ENCODE results near the gene ABCC1.
"Not testable (repeated sequence)": the region's sequence is repeated elsewhere in the genome, so short reads cannot be mapped to it uniquely, and the experiment has no call there.

The ABCC1 gene

GRCh38 chr16:16158741-16159374 lies 209.4 kb downstream of the ABCC1 start:
- DNase-seq (ENCODE audit: low read depth in 2 of 2) = no peak

GRCh38 chr16:16159662-16160061 lies 210.2 kb downstream of the ABCC1 start:
- no peak for DNase-seq (ENCODE audit: low read depth in 2 of 2)

GRCh38 chr16:16161319-16161718 lies 211.9 kb downstream of the ABCC1 start:
- DNase-seq (ENCODE audit: low read depth in 2 of 2) = no peak

- not testable (repeated sequence) for DNase-seq (ENCODE audit: low read depth in 2 of 2)
Measured at GRCh38 chr16:16161840-16162239, 212.4 kb downstream of the ABCC1 start.

- no peak for DNase-seq (ENCODE audit: low read depth in 2 of 2)
Measured at GRCh38 chr16:16162591-16162990, 213.2 kb downstream of the ABCC1 start.

GRCh38 chr16:16163109-16163508 lies 213.7 kb downstream of the ABCC1 start:
- DNase-seq (ENCODE audit: low read depth in 2 of 2) = no peak

- no peak for DNase-seq (ENCODE audit: low read depth in 2 of 2)
Measured at GRCh38 chr16:16163571-16163970, 214.2 kb downstream of the ABCC1 start.

- DNase-seq (ENCODE audit: low read depth in 2 of 2) = no peak
Measured at GRCh38 chr16:16164243-16164642, 214.8 kb downstream of the ABCC1 start.

- no peak for DNase-seq (ENCODE audit: low read depth in 2 of 2)
Measured at GRCh38 chr16:16166085-16166484, 216.7 kb downstream of the ABCC1 start.

- DNase-seq (ENCODE audit: low read depth in 2 of 2) = no peak
Measured at GRCh38 chr16:16166949-16167348, 217.5 kb downstream of the ABCC1 start.

- DNase-seq (ENCODE audit: low read depth in 2 of 2) = no peak
Measured at GRCh38 chr16:16167927-16168326, 218.5 kb downstream of the ABCC1 start.

- DNase-seq (ENCODE audit: low read depth in 2 of 2) = no peak
Measured at GRCh38 chr16:16168431-16168830, 219.0 kb downstream of the ABCC1 start.

GRCh38 chr16:16169615-16170014 lies 220.2 kb downstream of the ABCC1 start:
- no peak for DNase-seq (ENCODE audit: low read depth in 2 of 2)

- DNase-seq (ENCODE audit: low read depth in 2 of 2) = no peak
Measured at GRCh38 chr16:16171332-16171919, 222.0 kb downstream of the ABCC1 start.

GRCh38 chr16:16172991-16173390 lies 223.6 kb downstream of the ABCC1 start:
- DNase-seq (ENCODE audit: low read depth in 2 of 2) = no peak

GRCh38 chr16:16175296-16175695 lies 225.9 kb downstream of the ABCC1 start:
- DNase-seq (ENCODE audit: low read depth in 2 of 2) = no peak

- no peak for DNase-seq (ENCODE audit: low read depth in 2 of 2)
Measured at GRCh38 chr16:16176328-16176727, 226.9 kb downstream of the ABCC1 start.

GRCh38 chr16:16178455-16179162 lies 229.2 kb downstream of the ABCC1 start:
- DNase-seq (ENCODE audit: low read depth in 2 of 2) = no peak

GRCh38 chr16:16181748-16182147 lies 232.3 kb downstream of the ABCC1 start:
- DNase-seq (ENCODE audit: low read depth in 2 of 2) = not testable (repeated sequence)

- no peak for DNase-seq (ENCODE audit: low read depth in 2 of 2)
Measured at GRCh38 chr16:16182918-16183317, 233.5 kb downstream of the ABCC1 start.

- no peak for DNase-seq (ENCODE audit: low read depth in 2 of 2)
Measured at GRCh38 chr16:16183562-16183961, 234.1 kb downstream of the ABCC1 start.

GRCh38 chr16:16184594-16184993 lies 235.2 kb downstream of the ABCC1 start:
- no peak for DNase-seq (ENCODE audit: low read depth in 2 of 2)

- DNase-seq (ENCODE audit: low read depth in 2 of 2) = no peak
Measured at GRCh38 chr16:16185095-16185494, 235.7 kb downstream of the ABCC1 start.
